Measurements from ENCODE around the gene C1orf21.

Gene C1orf21

GRCh38 chr1:184486761-184487445 lies 100.1 kb downstream of the C1orf21 start:
- no peak overlapping the region for H3K4me3 ChIP-seq (ENCODE audit: low read length)
- no peak for TF ChIP-seq ZNF274 (IDR thresholded peaks at IDR 0.05; ENCODE audit: low read depth, low read length)

DNA sequence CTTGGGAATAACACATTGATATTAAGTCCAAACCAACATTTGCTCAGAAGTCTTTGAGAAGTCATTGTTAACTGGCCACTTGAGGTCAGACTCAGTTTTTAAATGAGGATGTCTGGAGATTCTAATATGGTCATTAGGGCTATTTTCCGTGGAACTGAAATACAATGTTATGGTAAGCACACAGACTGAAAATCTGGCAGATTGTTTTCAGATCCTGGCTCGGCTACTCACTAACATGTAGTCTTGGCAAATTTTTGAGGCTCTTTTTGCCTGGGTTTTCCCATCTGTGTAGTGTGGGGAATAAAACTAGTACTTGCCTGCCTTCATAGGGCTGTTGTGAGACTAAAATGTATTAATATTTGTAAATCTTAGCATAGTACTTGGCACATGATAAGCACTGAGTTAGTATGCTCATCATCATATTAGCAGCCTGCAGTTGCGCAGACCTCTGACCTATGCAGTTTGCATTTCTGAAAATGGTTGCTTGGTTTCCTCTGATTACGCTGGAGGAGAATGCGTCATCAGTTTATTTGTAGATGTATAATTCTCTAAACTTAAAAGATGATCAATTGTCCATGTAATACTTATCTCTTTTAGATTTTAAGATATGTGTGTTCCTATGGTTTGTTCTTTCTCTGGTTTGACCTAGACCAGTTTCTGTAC lies 100.8 kb downstream of the C1orf21 start:
- TF ChIP-seq ZNF274 (IDR thresholded peaks at IDR 0.05; ENCODE audit: low read depth, low read length), result no peak
- no peak overlapping the region for H3K4me3 ChIP-seq (ENCODE audit: low read length)

DNA sequence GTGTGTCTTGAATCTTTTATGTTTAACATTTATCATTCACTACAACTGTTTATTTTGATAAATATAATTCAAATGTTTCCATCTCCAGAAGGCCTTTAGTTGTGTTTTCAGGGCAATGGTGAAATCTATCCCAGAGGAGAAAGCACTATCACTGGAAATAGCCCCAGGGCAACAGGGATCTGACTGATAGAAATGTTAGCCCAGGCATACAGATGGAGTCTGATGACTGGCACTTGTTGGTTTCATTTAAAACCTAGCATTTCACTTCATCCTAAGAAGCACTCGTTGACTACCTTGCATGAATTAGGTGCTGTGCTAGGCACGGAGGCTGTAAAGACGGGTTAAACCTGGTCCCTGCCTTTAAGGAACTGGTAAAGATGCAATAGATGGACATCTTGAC lies 103.1 kb downstream of the C1orf21 start:
- no peak for TF ChIP-seq ZNF274 (IDR thresholded peaks at IDR 0.05; ENCODE audit: low read depth, low read length)
- H3K4me3 ChIP-seq (ENCODE audit: low read length), result no peak overlapping the region

GRCh38 chr1:184492536-184492935 lies 105.7 kb downstream of the C1orf21 start:
- no peak overlapping the region for H3K4me3 ChIP-seq (ENCODE audit: low read length)
- TF ChIP-seq ZNF274 (IDR thresholded peaks at IDR 0.05; ENCODE audit: low read depth, low read length), result no peak

- no peak for TF ChIP-seq ZNF274 (IDR thresholded peaks at IDR 0.05; ENCODE audit: low read depth, low read length)
- H3K4me3 ChIP-seq (ENCODE audit: low read length), result no peak overlapping the region
Measured at GRCh38 chr1:184493987-184494388, 107.2 kb downstream of the C1orf21 start.

GRCh38 chr1:184494929-184495328 lies 108.1 kb downstream of the C1orf21 start:
- no peak overlapping the region for H3K4me3 ChIP-seq (ENCODE audit: low read length)

GRCh38 chr1:184497959-184498723 lies 111.3 kb downstream of the C1orf21 start:
- H3K4me3 ChIP-seq (ENCODE audit: low read length), result no peak overlapping the region
- TF ChIP-seq ZNF274 (IDR thresholded peaks at IDR 0.05; ENCODE audit: low read depth, low read length), result no peak

More at GRCh38 chr1:184494929-184495328, 108.1 kb downstream of the C1orf21 start:
- TF ChIP-seq ZNF274 (IDR thresholded peaks at IDR 0.05; ENCODE audit: low read depth, low read length), result no peak

GRCh38 chr1:184499616-184500015 lies 112.8 kb downstream of the C1orf21 start:
- no peak for TF ChIP-seq ZNF274 (IDR thresholded peaks at IDR 0.05; ENCODE audit: low read depth, low read length)
- H3K4me3 ChIP-seq (ENCODE audit: low read length), result no peak overlapping the region

GRCh38 chr1:184502161-184502560 lies 115.3 kb downstream of the C1orf21 start:
- no peak for TF ChIP-seq ZNF274 (IDR thresholded peaks at IDR 0.05; ENCODE audit: low read depth, low read length)

GRCh38 chr1:184503221-184503749 lies 116.5 kb downstream of the C1orf21 start:
- TF ChIP-seq ZNF274 (IDR thresholded peaks at IDR 0.05; ENCODE audit: low read depth, low read length), result no peak
- H3K4me3 ChIP-seq (ENCODE audit: low read length), result no peak overlapping the region

More at GRCh38 chr1:184502161-184502560, 115.3 kb downstream of the C1orf21 start:
- no peak overlapping the region for H3K4me3 ChIP-seq (ENCODE audit: low read length)

GRCh38 chr1:184504040-184504954 lies 117.5 kb downstream of the C1orf21 start:
- no peak overlapping the region for H3K4me3 ChIP-seq (ENCODE audit: low read length)
- TF ChIP-seq ZNF274 (IDR thresholded peaks at IDR 0.05; ENCODE audit: low read depth, low read length), result no peak

- TF ChIP-seq ZNF274 (IDR thresholded peaks at IDR 0.05; ENCODE audit: low read depth, low read length), result no peak
Measured at GRCh38 chr1:184504955-184505338, 118.1 kb downstream of the C1orf21 start.

GRCh38 chr1:184506481-184506880 lies 119.7 kb downstream of the C1orf21 start:
- no peak for TF ChIP-seq ZNF274 (IDR thresholded peaks at IDR 0.05; ENCODE audit: low read depth, low read length)

More at GRCh38 chr1:184504955-184505338, 118.1 kb downstream of the C1orf21 start:
- H3K4me3 ChIP-seq (ENCODE audit: low read length), result no peak overlapping the region

More at GRCh38 chr1:184506481-184506880, 119.7 kb downstream of the C1orf21 start:
- no peak overlapping the region for H3K4me3 ChIP-seq (ENCODE audit: low read length)

Measured in GM08714 (cell line).